HCT116 (cell line): Measurements from ENCODE around the gene ATP8A2. TPM values are rescaled to one million over a fixed set of nuclear protein-coding genes. Genes with fewer than 3 reads are reported as not detected.

ENCODE experiments used
- ATAC-seq: fragments of 200-7000 bp; cut with Tn5 transposase; 2 replicates; pipeline ENCODE4 v1.9.1; 2020; ENCODE audit warnings: mild to moderate bottlenecking, moderate library complexity
- BruUV-seq: library from RNA; stranded (reverse); fragments of 400-500 nt; replicated peaks from 2 replicates; lab custom pipeline; 2021; lab: Mats Ljungman, UMichigan
- CTCF ChIA-PET: fragments of 300-600 bp; sonication (Branson Sonifier 250); formaldehyde crosslinking; loops from one replicate; lab custom pipeline; 2021; ENCODE audit warnings: antibody characterized with exemption; lab: Charles Lee
- POLR2A ChIA-PET: fragments of 300-600, 350-600 bp; sonication (Branson Sonifier 250); formaldehyde crosslinking; loops from one replicate; lab custom pipeline; 2021; ENCODE audit warnings: antibody characterized with exemption; lab: Charles Lee
- RAD21 ChIA-PET, 2 experiments: fragments of 300-600 bp; sonication (Branson Sonifier 250); formaldehyde crosslinking; loops; one replicate each; lab custom pipeline; 2023; ENCODE audit warnings: low total read pairs in 2 of 2; ENCODE audit not compliant: uncharacterized antibody in 2 of 2, unreplicated experiment in 2 of 2, low non-redundant PET in 1 of 2; lab: Charles Lee
- DNase-seq: peaks from one replicate; pipeline ENCODE4 v3.0.0-alpha.2; 2010; ENCODE audit warnings: low read depth, low spot score
- H2AFZ ChIP-seq: fragments of 200-600 bp; shearing (Covaris generic), sonication (generic); 2 replicates; pipeline ENCODE4 v1.6.1; 2017; ENCODE audit warnings: low read depth, mixed run types, mixed read lengths, antibody characterized with exemption, low read length; ENCODE audit not compliant: poor library complexity, severe bottlenecking
- H3K27ac ChIP-seq: 2 replicates; pipeline ENCODE4 v1.5.1; 2012; ENCODE audit warnings: low read depth, low read length
- H3K27me3 ChIP-seq: fragments of 200-600 bp; sonication (generic); 2 replicates; pipeline ENCODE4 v1.6.1; 2016; ENCODE audit warnings: mixed run types, low read length, mixed read lengths; ENCODE audit not compliant: insufficient read depth
- H3K36me3 ChIP-seq, 2 experiments: fragments of 200-500 bp in 1 of 2; fragments of 200-600 bp in 1 of 2; sonication (Bioruptor generic) in 1 of 2; sonication (generic) in 1 of 2; 2 replicates each; pipeline versions ENCODE4 v1.5.1 to v1.6.1; 2014 to 2016; ENCODE audit warnings: low read length in 2 of 2, inconsistent platforms in 1 of 2, mixed read lengths in 1 of 2, mixed run types in 1 of 2; ENCODE audit not compliant: insufficient read depth in 2 of 2, control insufficient read depth in 1 of 2
- H3K4me1 ChIP-seq, 2 experiments: fragments of 200-600 bp in 1 of 2; sonication (generic) in 1 of 2; 2 replicates each; pipeline versions ENCODE4 v1.5.1 to v1.6.1; 2012 to 2017; ENCODE audit warnings: low read length in 2 of 2, inconsistent platforms in 1 of 2, mild to moderate bottlenecking in 1 of 2, mixed read lengths in 1 of 2, mixed run types in 1 of 2, moderate library complexity in 1 of 2; ENCODE audit not compliant: insufficient read depth in 2 of 2, control insufficient read depth in 1 of 2
- H3K4me2 ChIP-seq: fragments of 200-600 bp; sonication (generic); 2 replicates; pipeline ENCODE4 v1.6.1; 2017; ENCODE audit warnings: mixed run types, low read length, mixed read lengths
- H3K4me3 ChIP-seq, 2 experiments: fragments of 200-600 bp in 1 of 2; sonication (generic) in 1 of 2; replicated peaks in 1 of 2; 2 replicates each; pipeline ENCODE4 v1.5.1; 2011 to 2016; ENCODE audit warnings: low read length in 2 of 2, control low read depth in 1 of 2, low read depth in 1 of 2, mild to moderate bottlenecking in 1 of 2, mixed read lengths in 1 of 2, mixed run types in 1 of 2
- H3K79me2 ChIP-seq: fragments of 200-600 bp; sonication (generic); 2 replicates; pipeline ENCODE4 v1.6.1; 2017; ENCODE audit warnings: mild to moderate bottlenecking, mixed run types, low read length, moderate library complexity, mixed read lengths; ENCODE audit not compliant: insufficient read depth
- H3K9ac ChIP-seq: fragments of 200-600 bp; sonication (generic); 2 replicates; pipeline ENCODE4 v1.6.1; 2016; ENCODE audit warnings: low read length, mixed read lengths
- H3K9me2 ChIP-seq: fragments of 200-600 bp; sonication (generic), shearing (Covaris generic); 2 replicates; pipeline ENCODE4 v1.6.1; 2017; ENCODE audit warnings: mixed run types, mild to moderate bottlenecking, moderate library complexity; ENCODE audit not compliant: insufficient read depth
- H3K9me3 ChIP-seq, 2 experiments: fragments of 200-500 bp in 1 of 2; fragments of 200-600 bp in 1 of 2; sonication (Bioruptor generic) in 1 of 2; sonication (generic) in 1 of 2; 2 replicates each; pipeline ENCODE4 v1.6.1; 2014 to 2017; ENCODE audit warnings: low read length in 2 of 2, mixed read lengths in 2 of 2, inconsistent platforms in 1 of 2, low read depth in 1 of 2, mild to moderate bottlenecking in 1 of 2, mixed run types in 1 of 2, moderate library complexity in 1 of 2; ENCODE audit not compliant: control insufficient read depth in 1 of 2, insufficient read depth in 1 of 2
- H4K20me1 ChIP-seq: fragments of 200-600 bp; sonication (generic), shearing (Covaris generic); 2 replicates; pipeline ENCODE4 v1.6.1; 2017; ENCODE audit warnings: mixed run types, mild to moderate bottlenecking, moderate library complexity; ENCODE audit not compliant: insufficient read depth
- CEBPB ChIP-seq: IDR thresholded peaks from 2 replicates; pipeline ENCODE4 v1.6.1; 2012; ENCODE audit warnings: low read depth
- EGR1 ChIP-seq: IDR thresholded peaks from 2 replicates; pipeline ENCODE4 v1.6.1; 2012; ENCODE audit warnings: low read depth
- ELF1 ChIP-seq: IDR thresholded peaks from 2 replicates; pipeline ENCODE4 v1.6.1; 2012; ENCODE audit warnings: low read depth, borderline replicate concordance
- EZH2phosphoT487 ChIP-seq: fragments of 200-600 bp; IDR thresholded peaks from 2 replicates; pipeline ENCODE4 v1.6.1; 2018; ENCODE audit warnings: antibody characterized with exemption, borderline replicate concordance
- FOSL1 ChIP-seq: IDR thresholded peaks from 2 replicates; pipeline ENCODE4 v1.6.1; 2012; ENCODE audit warnings: low read depth
- JUND ChIP-seq: IDR thresholded peaks from 2 replicates; pipeline ENCODE4 v1.6.1; 2012
- POLR2A ChIP-seq: IDR thresholded peaks from 2 replicates; pipeline ENCODE4 v1.7.0; 2011; ENCODE audit warnings: borderline replicate concordance; ENCODE audit not compliant: insufficient read depth, insufficient read length; ENCODE audit errors: extremely low read depth
- POLR2AphosphoS5 ChIP-seq: IDR thresholded peaks from 2 replicates; pipeline ENCODE4 v1.6.1; 2011; ENCODE audit warnings: mild to moderate bottlenecking, low read depth, low read length, moderate library complexity
- RAD21 ChIP-seq: IDR thresholded peaks from 2 replicates; pipeline ENCODE4 v1.6.1; 2012; ENCODE audit warnings: low read depth, mild to moderate bottlenecking
- SIN3A ChIP-seq: IDR thresholded peaks from 2 replicates; pipeline ENCODE4 v1.6.1; 2012; ENCODE audit warnings: low read depth
- TCF7L2 ChIP-seq: IDR thresholded peaks from 2 replicates; pipeline ENCODE4 v1.7.0; 2011; ENCODE audit warnings: borderline replicate concordance, inconsistent platforms; ENCODE audit not compliant: insufficient read depth, insufficient read length; ENCODE audit errors: extremely low read depth
- YY1 ChIP-seq: IDR thresholded peaks from 2 replicates; pipeline ENCODE4 v1.6.1; 2011; ENCODE audit warnings: low read length, low read depth, moderate library complexity, mild to moderate bottlenecking; ENCODE audit not compliant: insufficient replicate concordance; ENCODE audit errors: extremely low read depth
- ZBTB33 ChIP-seq: IDR thresholded peaks from 2 replicates; pipeline ENCODE4 v1.6.1; 2011; ENCODE audit warnings: mild to moderate bottlenecking, low read length, moderate library complexity; ENCODE audit not compliant: insufficient replicate concordance; ENCODE audit errors: extremely low read depth
- ZNF274 ChIP-seq: fragments of 200-500 bp; sonication (Bioruptor generic); IDR thresholded peaks from 2 replicates; pipeline ENCODE4 v1.6.1; 2014; ENCODE audit warnings: mild to moderate bottlenecking, low read depth, low read length, inconsistent platforms
- intact Hi-C: fragments of 100-400 bp; cut with micrococcal nuclease; formaldehyde crosslinking; loops from 2 replicates; pipeline ENCODE4 v1.10.0; 2022
- total RNA-seq: library from RNA; stranded (reverse); gene quantifications from one replicate; pipeline ENCODE4 v1.2.1, GENCODE V29; 2021; ENCODE audit not compliant: unreplicated experiment
- TF ChIP-seq, protein P1 (sequence below): IDR thresholded peaks from 2 replicates; pipeline ENCODE4 v1.6.1; 2012
- TF ChIP-seq, protein P2 (sequence below): IDR thresholded peaks from 2 replicates; pipeline ENCODE4 v1.6.1; 2012
- TF ChIP-seq, protein P3 (sequence below): IDR thresholded peaks from 2 replicates; pipeline ENCODE4 v1.6.1; 2012; ENCODE audit warnings: low read depth

The ATP8A2 gene
- total RNA-seq, 1 experiment from 2014 or later = not detected

- Histone ChIP-seq H3K9me2 (no peaks in the 10 kb centered on the region), H3K4me3 (no peak overlapping the region), H3K27me3 (peaks cover 30% of the 10 kb centered on the region), H2AFZ (no peak overlapping the region), H3K79me2 (no peaks in the 10 kb centered on the region), H3K9ac (no peak overlapping the region), H4K20me1 (no peaks in the 10 kb centered on the region), H3K36me3 (no peaks in the 10 kb centered on the region), H3K4me2 (no peak overlapping the region), H3K4me1 (no peaks in the 10 kb centered on the region), H3K27ac (no peak overlapping the region)
- intact Hi-C loops = no loop called here
- ChIA-PET POLR2A (no interaction called here), RAD21 (no interaction called here), CTCF (no interaction called here)
- ATAC-seq (no peak), DNase-seq (no peak)
- no TSS peak for BruUV-seq
- TF ChIP-seq ELF1 (no peak), ZNF274 (no peak), YY1 (no peak), JUND (no peak), RAD21 (no peak), CEBPB (no peak), TCF7L2 (no peak), POLR2A (no peak), EGR1 (no peak), FOSL1 (no peak), ZBTB33 (no peak), EZH2phosphoT487 (no peak), SIN3A (no peak), POLR2AphosphoS5 (no peak)
- TF ChIP-seq, protein P1, sequence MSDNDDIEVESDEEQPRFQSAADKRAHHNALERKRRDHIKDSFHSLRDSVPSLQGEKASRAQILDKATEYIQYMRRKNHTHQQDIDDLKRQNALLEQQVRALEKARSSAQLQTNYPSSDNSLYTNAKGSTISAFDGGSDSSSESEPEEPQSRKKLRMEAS = no peak
- TF ChIP-seq, protein P2, sequence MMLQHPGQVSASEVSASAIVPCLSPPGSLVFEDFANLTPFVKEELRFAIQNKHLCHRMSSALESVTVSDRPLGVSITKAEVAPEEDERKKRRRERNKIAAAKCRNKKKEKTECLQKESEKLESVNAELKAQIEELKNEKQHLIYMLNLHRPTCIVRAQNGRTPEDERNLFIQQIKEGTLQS = no peak
- TF ChIP-seq, protein P3, sequence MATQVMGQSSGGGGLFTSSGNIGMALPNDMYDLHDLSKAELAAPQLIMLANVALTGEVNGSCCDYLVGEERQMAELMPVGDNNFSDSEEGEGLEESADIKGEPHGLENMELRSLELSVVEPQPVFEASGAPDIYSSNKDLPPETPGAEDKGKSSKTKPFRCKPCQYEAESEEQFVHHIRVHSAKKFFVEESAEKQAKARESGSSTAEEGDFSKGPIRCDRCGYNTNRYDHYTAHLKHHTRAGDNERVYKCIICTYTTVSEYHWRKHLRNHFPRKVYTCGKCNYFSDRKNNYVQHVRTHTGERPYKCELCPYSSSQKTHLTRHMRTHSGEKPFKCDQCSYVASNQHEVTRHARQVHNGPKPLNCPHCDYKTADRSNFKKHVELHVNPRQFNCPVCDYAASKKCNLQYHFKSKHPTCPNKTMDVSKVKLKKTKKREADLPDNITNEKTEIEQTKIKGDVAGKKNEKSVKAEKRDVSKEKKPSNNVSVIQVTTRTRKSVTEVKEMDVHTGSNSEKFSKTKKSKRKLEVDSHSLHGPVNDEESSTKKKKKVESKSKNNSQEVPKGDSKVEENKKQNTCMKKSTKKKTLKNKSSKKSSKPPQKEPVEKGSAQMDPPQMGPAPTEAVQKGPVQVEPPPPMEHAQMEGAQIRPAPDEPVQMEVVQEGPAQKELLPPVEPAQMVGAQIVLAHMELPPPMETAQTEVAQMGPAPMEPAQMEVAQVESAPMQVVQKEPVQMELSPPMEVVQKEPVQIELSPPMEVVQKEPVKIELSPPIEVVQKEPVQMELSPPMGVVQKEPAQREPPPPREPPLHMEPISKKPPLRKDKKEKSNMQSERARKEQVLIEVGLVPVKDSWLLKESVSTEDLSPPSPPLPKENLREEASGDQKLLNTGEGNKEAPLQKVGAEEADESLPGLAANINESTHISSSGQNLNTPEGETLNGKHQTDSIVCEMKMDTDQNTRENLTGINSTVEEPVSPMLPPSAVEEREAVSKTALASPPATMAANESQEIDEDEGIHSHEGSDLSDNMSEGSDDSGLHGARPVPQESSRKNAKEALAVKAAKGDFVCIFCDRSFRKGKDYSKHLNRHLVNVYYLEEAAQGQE = no peak
- TF ChIP-seq, all 23 proteins: peak for 0
- H3K9me3 ChIP-seq = no peaks in the 10 kb centered on the region
These were observed 392.6 kb downstream of the ATP8A2 start for GRCh38 chr13:25764378-25764777.
